GM12892 (cell line): ENCODE measurements around the gene CHPF2.

Experiments
- POLR2A ChIP-seq: IDR thresholded peaks from 2 replicates; pipeline ENCODE4 v1.6.1; 2011; ENCODE audit warnings: low read depth, low read length, control low read depth
- POLR2AphosphoS5 ChIP-seq: IDR thresholded peaks from 2 replicates; pipeline ENCODE4 v1.6.1; 2011; ENCODE audit warnings: low read depth, low read length, control low read depth

GRCh38 chr7:151244196-151244840 is 12.0 kb downstream of the CHPF2 start:
- TF ChIP-seq POLR2A, result no peak
- no peak for TF ChIP-seq POLR2AphosphoS5
